Measurements from ENCODE around the gene PFKFB1. TPM values are rescaled to one million over a fixed set of nuclear protein-coding genes. Genes with fewer than 3 reads are reported as not detected.

Gene PFKFB1
- total RNA-seq, 4 donors from 2014 or later = not detected

GRCh38 chrX:54931107-54931506, 62.9 kb downstream of the PFKFB1 start:
- Histone ChIP-seq H3K9me3 (no peaks in the 10 kb centered on the region), H3K27ac (no peak overlapping the region), H3K4me1 (no peaks in the 10 kb centered on the region), H3K4me3 (no peak overlapping the region), H3K27me3 (no peaks in the 10 kb centered on the region), H3K36me3 (no peaks in the 10 kb centered on the region)
- no peak for DNase-seq
- TF ChIP-seq, protein P1, sequence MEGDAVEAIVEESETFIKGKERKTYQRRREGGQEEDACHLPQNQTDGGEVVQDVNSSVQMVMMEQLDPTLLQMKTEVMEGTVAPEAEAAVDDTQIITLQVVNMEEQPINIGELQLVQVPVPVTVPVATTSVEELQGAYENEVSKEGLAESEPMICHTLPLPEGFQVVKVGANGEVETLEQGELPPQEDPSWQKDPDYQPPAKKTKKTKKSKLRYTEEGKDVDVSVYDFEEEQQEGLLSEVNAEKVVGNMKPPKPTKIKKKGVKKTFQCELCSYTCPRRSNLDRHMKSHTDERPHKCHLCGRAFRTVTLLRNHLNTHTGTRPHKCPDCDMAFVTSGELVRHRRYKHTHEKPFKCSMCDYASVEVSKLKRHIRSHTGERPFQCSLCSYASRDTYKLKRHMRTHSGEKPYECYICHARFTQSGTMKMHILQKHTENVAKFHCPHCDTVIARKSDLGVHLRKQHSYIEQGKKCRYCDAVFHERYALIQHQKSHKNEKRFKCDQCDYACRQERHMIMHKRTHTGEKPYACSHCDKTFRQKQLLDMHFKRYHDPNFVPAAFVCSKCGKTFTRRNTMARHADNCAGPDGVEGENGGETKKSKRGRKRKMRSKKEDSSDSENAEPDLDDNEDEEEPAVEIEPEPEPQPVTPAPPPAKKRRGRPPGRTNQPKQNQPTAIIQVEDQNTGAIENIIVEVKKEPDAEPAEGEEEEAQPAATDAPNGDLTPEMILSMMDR (IDR thresholded peaks at IDR 0.05) = no peak
- TF ChIP-seq POLR2A (IDR thresholded peaks at IDR 0.05) = no peak

GRCh38 chrX:54930291-54931049, 63.5 kb downstream of the PFKFB1 start:
- Histone ChIP-seq H3K4me3 (no peak overlapping the region), H3K4me1 (no peaks in the 10 kb centered on the region), H3K9me3 (no peaks in the 10 kb centered on the region), H3K27me3 (no peaks in the 10 kb centered on the region), H3K36me3 (no peaks in the 10 kb centered on the region), H3K27ac (no peak overlapping the region)
- no peak for DNase-seq
- TF ChIP-seq, protein P1 (IDR thresholded peaks at IDR 0.05) = no peak
- no peak for TF ChIP-seq POLR2A (IDR thresholded peaks at IDR 0.05)

- no peak for DNase-seq
- no peaks in the 10 kb centered on the region for H3K4me1 ChIP-seq
- no peak overlapping the region for H3K4me3 ChIP-seq
- no peaks in the 10 kb centered on the region for H3K9me3 ChIP-seq
- no peaks in the 10 kb centered on the region for H3K27me3 ChIP-seq
- TF ChIP-seq POLR2A (IDR thresholded peaks at IDR 0.05) = no peak
- TF ChIP-seq, protein P1 (IDR thresholded peaks at IDR 0.05) = no peak
- no peaks in the 10 kb centered on the region for H3K36me3 ChIP-seq
- no peak overlapping the region for H3K27ac ChIP-seq
These were observed 65.1 kb downstream of the PFKFB1 start for GRCh38 chrX:54928876-54929275.

GRCh38 chrX:54926978-54927377, 67.0 kb downstream of the PFKFB1 start:
- Histone ChIP-seq H3K9me3 (no peaks in the 10 kb centered on the region), H3K4me3 (no peak overlapping the region), H3K27me3 (no peaks in the 10 kb centered on the region), H3K27ac (no peak overlapping the region), H3K4me1 (no peaks in the 10 kb centered on the region), H3K36me3 (no peaks in the 10 kb centered on the region)
- no peak for DNase-seq
- TF ChIP-seq, protein P1 (IDR thresholded peaks at IDR 0.05) = no peak
- no peak for TF ChIP-seq POLR2A (IDR thresholded peaks at IDR 0.05)

DNA sequence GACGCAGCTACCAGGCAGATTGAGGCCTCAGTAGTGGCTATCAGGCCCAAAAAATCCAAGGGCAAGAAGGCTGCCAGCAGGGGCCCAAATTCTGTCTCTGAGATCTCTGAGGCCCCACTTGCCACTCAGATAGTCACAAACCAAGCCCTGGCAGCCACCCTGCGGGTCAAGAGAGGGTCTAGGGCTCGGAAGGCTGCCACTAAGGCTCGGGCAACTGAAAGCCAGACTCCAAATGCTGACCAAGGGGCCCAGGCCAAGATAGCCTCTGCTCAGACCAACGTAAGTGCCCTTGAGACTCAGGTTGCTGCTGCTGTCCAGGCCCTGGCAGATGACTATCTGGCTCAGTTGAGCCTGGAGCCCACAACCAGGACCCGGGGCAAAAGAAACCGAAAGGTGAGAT, 70.6 kb downstream of the PFKFB1 start:
- Histone ChIP-seq H3K27me3 (no peaks in the 10 kb centered on the region), H3K9me3 (no peaks in the 10 kb centered on the region), H3K27ac (no peak overlapping the region), H3K4me3 (no peak overlapping the region), H3K4me1 (no peaks in the 10 kb centered on the region), H3K36me3 (no peaks in the 10 kb centered on the region)
- no peak for TF ChIP-seq POLR2A (IDR thresholded peaks at IDR 0.05)
- TF ChIP-seq, protein P1 (IDR thresholded peaks at IDR 0.05) = no peak
- no peak for DNase-seq
